Measurements from ENCODE around the gene HOXB3.

The HOXB3 gene

DNA sequence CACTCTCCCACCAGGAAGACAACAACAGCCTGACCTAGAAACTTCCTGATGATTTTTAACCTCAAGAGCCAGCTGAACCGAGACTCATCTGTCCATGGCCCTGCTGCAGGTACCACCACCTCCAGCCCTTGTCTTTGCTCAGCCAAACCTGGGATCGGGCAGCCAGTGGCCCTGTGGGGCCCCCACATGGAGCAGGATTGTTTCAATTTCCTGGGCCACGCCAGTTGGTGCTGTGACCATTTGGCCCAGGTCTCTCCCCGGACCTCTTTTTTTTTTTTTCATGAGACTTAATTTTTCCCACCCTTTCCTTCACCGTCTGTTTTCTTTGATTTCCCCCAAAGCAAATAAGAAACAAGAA is 36.9 kb downstream of the HOXB3 start:
- DNase-seq: no peak

DNA sequence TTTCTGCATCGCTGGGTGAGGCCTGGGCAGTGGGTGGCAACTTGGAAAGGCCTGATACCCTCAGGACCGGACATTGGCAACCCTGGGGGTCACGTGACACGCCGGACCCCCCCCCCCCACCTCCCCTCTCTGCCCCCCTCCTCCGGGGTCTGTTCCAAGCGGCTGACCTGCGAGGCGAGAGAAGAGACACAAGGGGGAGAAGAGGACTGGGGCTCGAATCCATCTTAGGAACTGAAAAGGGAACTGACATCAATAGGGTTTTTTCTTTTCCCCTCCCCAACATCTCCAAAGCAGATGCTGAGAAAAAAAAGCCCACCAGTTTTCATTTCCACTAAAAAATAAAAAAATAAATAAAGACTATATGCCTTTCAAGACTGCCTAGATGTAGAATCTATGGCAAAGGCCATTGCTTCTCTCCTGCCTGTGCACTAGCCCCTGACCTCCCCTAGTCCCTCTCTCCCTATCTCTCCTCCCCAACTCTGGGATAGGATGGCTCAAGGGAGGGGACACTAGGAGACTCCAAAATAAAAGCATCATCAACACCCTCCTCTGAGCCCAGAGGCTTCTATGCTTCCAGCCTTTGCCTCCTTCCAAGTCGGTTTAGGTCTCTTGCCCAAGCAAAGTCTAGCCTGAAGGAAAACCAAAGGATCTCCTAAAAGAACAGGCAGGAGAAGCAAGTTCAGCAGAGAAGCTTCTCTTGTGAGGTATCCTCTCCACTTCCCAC is 37.4 kb downstream of the HOXB3 start:
- peak; percentile 30 for DNase-seq

DNA sequence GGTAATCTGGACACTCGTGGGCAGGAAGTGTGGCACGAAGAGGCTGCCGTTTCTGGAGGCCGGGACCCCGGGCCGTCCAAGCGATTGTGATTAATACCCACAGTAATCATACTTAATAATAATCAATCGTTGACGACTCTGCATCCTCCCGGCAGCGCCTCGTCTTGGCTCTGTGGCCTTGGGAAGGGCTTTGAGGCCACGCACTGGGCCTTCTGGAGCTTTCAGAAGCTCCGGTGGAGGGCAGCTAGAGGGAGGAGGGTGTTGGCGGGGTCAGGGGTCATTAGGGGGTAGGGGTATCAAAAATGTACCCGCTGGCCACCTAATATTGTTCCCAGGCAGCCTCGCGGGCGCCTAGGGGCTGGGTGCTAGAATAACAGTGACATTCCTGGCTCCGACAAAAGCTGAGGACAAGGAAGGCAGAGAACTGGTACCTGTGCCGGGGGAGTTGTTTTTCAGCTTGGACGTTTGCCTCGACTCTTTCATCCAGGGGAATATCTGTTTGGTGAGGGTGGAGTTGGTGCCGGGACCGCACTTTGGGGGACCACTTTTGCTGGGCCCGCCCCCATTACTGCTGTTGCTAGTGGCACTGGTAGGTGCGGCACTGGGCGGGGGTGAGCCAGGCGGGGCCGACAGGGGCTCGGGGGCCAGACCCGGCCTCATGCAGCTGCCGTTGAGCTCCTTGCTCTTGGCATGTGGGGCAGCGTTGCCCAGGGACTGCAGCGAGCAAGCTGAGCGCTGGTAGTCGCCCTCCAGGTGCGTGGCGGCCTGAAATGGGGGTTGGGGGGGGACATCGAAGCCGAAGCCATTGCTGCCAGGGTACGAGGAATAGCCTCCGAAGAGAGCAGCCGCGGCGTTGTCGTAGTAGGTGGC is 38.2 kb downstream of the HOXB3 start:
- DNase-seq: no peak

DNA sequence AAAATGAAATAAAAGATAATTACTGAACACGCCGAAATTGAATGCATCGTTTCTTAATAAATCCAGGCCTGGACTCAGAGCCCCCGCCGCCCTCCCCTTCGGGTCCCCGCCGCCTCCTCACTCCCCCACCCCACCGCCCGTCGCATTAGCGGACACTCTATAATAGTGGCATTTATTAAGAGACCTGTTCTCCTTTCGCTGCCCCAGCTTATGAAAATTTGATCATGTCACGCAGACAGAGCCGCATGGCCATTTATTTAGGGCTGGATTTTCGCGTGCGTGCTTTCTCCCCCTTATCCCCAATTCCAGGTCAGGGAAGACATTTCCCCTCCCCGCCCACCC is 38.9 kb downstream of the HOXB3 start:
- no peak for DNase-seq

DNA sequence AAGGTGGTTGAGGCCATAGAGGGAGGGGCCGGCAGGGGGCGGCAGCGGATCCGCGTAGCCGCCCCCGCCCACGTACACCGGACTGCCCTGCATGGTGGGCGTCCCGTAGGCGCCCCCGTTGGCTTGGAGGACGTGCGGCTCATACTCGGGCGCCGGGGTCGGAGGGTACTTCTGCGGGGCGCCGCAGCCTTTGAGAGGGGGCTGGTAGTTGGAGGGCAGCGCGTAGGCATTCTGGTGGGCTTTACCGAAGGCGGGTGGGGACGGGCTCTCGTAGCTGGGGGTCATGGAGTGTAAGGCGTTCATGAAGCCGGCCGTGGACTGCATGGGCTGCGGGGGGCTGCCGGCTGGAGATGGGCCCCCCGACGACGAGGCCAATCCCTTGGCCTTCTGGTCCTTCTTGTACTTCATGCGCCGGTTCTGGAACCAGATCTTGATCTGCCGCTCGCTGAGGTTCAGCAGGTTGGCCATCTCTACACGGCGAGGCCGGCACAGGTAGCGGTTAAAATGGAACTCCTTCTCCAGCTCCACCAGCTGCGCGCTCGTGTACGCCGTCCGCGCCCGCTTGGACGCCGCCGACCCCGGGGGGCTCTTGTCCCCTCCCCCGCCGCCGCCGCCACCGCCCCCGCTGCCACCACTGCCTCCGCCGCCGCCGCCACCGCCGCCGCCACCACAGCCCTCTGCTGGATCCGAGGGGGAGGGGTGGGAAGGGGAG is 39.4 kb downstream of the HOXB3 start:
- DNase-seq: no peak

DNA sequence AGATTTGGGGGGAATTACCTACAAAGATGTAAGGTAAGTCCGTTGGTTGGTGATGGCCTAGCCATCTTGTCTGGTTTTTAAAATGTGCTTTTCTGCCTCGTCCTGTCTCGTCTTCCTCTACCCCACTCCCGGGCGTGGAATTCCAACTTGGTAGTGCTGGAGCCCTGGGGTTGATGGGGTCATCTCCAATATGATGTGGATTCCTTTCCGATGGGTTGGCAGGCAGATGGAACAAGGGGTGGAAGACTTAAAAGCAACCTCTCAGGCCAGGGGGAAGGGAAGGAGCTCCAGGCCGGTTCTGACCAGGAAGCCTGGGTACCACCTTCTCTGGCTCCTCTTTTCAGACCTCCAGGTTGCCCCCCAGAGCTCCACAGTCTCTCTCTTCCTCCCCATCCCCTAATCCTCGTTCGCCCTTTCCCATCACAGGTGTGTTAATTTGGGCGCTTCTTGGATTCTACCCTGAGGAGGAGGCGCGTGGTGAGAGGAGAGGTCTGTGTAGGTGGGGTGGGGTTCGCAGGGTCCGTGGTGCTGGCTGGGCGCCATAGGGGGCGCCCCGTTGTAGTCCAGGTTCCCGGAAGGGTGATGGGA is 40.0 kb downstream of the HOXB3 start:
- DNase-seq: no peak

DNA sequence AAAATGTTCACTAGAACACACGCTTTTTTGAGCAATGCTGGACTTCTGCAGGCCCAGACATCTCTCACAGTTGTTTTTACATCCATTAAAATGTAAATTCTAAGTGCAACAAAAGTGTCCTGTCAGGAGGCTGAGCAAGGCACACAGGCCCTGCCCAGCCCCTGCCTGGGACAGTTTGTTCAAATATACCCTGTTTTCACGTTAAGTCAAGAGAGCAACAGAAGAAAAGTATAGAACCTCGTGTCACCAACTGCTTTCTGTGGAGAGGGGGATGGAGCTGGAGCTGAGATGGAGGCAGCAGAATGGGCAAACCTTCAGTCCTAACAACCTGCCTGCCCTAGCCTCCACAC is 40.8 kb downstream of the HOXB3 start:
- no peak for DNase-seq

DNA sequence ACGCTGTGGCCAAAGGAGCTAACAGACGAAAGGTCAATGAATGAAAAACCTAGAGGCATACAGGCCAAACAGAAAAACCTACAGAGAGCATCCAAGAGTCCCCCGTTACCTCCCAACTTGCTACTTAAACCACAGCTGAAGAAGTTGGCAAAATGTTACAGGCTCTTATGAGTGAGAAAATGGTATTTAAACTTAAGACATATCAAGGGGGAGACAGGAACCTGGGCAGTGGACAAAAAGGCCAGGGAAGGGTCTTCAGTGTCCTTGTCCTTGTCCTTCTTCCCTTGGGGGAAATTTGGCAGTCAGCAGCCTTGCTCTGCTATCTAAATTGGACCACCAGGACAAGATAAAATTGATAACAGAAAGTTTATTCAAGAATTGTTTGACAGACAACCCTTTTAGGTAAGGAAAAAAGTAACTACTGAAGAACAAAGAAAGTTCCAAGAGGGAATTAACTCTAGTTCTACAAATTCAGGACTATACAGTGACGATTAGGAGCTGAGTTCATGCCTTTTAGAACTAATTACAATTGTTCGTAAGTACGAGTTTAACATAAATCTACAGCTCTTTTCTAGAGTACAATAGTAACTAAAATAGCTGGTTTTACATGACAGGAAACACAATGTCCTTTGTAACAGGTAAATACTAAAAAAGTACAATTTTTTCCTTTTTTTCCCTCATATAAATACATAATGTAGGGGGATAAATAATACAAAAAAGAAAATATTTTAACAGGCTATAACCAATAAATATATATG is 41.3 kb downstream of the HOXB3 start:
- no peak for DNase-seq

DNA sequence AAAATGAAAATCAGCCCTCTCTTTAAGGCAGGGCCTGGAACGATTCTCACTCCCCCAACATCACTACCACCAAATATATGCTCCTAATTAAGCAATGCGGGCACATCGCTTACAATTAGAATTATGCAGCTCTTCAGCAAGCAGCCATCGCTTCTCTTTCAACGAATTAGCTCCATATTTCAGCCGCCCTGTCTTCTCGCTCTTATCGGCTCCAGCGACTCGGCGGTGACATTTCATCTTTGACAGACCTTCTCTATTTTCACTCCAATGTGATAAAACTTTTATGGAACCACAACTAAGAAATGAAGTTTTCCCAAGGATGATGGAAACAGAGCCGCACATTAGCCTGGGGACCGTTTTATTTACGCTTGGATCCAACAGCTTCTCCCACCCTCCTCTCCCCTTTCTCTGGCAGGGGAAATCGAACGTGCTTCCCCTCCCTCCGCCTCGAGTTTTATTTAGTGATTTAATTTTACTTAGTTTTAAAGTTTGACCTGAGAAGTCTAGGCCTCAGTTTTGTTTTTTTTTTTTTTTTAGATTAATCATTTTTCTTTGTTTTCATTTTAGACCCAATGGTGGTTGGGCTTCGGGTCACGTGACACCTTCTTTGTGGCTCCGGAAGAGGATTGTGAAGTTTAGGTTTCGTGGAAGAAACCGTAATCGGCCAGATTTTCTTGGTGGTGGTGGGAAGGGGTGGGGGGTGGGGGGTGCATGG is 42.1 kb downstream of the HOXB3 start:
- no peak for DNase-seq

DNA sequence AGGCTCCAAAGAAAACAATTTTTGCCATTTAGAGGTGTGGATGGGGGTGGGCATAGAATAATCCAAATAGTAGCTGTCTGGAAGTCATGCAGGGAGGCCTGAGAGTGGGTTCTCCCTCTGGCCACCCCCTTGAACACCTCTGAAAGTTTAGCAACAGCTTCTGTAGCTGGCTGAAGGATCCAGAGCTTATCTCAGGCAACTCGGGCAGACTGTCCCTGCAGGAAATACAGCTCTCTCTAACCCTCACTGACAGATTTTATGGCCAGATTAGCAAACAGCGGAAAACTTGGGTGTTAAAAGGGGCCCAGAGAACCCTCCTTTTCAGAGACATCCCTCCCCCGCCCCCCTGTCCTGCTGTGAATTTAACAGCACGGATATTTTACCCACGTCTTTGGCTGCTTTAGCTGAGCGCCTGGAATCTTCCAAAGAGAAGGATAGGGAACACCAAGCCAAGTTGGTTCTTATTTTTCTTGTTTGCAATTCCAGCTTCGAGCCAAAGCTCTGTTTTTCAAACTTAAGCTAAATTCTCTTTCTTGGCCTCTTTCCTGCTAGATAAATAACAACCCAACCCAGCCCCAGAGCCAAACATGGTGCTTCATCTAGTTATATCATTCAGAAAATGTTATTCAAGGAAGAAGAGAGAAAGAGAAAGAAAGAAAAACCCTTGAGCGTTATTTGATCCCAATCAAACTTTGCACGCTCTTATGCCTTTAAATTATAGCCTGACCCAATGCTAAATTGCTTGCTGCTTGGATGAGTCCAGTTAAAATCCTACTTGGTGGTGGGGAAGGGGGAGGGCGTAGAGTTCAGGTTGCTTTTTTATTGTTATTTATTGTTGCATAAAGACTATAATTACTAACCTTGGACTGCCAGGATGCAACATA is 42.9 kb downstream of the HOXB3 start:
- no peak for DNase-seq

DNA sequence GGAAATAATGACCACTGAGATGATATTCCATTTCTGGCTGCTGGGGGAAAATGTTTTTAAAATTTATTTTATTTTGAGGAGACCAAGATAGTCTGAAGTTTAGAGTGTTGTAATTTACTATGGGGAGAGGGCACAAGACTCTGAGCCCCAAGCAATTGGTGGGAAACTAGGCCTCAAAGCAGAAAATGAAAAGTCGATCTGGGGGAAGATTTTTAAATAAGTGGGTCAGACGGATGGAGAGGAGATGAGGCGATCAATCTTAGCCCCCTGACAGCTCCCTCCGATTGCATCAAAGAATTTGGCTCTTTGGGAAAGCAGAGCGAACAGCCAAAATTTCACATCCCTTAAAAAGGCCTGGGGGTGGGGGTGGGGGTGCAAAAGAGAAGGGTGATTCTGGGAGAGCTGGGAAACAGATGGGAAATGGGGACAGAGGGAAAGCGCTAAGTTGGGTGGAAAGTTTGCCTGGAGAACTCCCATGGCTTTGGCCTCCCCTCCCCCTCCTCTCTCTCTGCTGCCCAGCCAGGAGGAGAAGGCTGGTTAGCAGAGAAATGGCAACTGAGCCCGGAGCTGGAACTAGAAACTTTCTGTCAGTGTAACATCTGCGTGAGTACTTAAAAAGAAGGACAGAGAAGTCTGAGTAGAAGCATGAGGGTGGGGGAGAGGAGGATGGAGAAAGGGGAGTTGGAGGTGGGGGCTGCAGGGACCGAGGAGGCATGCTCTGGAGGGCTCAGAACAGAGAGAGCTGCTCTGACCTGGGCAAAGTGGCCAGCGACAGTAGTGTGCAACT is 43.7 kb downstream of the HOXB3 start:
- no peak for DNase-seq

DNA sequence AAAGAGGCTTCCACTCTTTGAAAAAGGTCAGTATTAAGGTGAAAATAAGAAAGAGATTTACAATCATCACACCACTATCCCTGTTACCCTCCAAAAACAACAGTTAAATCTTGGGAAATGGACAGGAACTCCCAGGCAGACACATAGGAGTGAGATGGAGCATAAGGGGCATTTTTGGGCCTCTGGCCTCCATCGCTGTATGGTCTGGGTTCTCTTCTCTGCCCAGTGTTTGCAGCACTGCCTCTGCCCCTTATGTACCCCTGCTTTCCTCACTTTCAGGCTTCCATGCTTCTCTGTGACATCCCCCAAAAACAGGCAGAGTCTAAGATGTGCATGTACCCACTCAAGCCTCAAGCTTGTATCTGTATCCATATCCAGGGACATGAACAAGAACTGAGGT is 44.5 kb downstream of the HOXB3 start:
- DNase-seq: no peak

DNA sequence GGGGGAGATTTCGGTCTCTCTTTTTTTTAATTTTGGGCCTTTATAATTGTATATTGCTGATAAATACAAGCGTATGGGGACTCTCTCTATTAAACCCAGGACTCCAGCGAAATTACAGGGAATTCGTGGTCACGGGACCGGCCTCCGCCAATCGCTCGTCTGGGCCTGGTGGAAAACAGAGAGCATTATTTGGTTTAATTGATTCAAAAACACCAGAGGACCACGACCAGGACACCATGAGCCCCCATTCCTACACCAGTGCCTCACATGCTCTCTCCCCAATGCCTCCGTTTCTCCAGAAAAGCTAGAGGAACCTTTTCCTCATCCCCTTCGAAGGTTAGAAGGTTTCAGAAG is 45.0 kb downstream of the HOXB3 start, which contains the start of gene HOXB2:
Gene HOXB2, minus strand, starts transcription at position 88 of the 354 bp plus-strand sequence. CDS start 198 bp downstream, outside the sequence.
- DNase-seq: peak; percentile 44

DNA sequence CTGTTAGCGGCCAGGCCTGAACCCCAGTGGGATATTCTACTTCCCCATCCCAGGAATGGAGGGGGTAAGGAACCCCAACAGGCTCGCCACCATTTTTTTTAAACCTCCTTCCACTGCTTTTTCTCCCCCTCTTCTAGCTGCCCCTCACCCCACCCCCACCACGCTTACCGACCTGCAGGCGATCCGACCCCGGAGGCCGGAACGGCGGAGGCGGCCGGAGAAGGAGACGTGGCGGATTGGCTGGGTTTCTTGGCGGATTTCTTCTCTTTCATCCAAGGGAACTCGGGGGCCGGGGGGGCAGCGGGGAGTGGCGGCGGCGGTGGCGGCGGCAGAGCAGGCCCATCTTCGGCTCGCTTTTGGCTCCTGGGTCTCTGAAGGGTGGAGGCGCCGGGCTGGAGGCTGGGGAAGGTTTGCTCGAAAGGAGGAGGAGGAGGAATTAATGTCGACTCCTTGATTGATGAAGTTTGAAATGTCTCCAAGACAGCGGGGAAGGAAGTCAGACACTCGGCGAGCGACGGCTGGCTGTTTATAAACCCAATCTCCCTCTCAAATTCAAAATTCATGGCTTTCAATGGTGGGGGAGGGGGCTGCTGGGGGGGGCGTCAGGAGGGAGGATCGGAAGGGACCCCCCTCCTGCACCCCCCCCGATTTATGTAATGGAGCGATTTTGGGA is 45.6 kb downstream of the HOXB3 start:
- no peak for DNase-seq

DNA sequence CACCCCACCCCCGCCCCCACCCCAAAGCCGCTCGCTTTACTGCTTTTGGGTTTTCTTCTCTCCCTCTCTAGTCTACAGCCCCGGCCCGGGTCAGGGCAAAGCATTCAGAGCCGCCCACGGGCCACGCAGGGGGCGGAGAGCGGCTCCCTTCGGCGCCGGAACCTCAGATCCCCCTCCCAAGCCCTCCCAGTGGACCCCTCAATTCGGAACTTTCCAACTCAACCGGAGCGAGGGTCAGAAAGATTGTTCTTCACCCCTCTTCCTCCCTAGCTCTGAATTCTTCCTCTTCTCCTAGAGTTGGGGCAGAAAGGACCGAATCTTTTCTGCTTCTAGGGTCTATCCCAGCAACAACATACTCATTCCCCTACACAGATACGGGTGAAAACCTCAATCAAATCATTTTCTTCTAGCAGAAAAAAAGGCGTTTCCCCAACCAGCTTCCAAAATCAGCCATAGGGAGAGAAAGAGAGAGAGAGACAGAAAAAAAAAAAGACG is 46.1 kb downstream of the HOXB3 start:
- DNase-seq: no peak

DNA sequence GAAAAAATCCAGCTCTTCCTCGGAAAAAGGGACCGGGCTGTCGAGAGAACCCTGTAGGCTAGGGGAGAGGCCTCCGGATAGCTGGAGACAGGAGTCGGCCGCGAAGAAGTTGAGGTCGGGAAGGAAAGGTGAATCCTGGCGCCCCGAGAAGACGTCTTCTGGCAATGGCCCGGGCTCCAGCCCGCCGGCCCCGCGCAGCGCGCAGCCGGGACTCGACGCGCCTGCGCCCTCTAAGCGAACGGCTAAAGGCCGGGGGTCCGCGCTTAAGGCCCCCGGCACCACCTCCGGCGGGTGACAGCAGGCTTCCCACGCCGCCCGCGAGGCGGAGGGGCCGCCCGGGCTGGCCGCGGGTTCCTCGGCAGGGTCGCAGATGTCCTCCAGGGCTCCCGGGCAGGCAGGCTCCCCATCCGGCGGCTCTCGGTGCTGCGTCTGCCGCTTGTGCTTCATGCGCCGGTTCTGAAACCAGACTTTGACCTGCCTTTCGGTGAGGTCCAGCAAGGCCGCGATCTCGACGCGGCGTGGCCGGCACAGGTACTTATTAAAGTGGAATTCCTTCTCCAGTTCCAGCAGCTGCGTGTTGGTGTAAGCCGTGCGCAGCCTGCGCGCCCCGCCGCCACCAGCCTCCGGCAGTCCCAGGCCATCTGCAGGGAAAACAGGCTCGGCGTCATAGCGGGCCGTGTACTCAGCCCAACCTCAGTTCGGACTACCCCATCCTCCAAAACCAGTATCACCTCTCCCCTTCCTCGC is 46.8 kb downstream of the HOXB3 start:
- peak; percentile 28 for DNase-seq

DNA sequence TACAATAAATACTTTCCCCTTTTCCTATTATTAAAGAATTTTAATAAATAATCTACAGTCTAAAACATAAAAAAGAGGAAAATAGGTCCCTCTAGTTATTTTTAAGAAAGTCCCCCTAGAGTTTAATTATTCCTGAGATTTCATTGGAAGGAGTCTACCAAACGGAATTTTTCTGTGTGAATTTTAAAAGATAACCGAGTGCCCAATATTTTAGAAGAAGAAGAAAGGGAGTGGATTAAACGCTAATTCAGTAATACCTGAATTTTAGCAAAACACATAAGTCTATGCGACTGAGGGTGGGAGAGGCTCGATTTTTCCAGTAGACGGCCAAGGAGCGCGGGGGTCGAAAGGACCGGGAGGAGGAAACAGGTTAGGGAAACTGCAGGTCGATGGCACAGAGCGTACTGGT is 47.3 kb downstream of the HOXB3 start:
- DNase-seq: no peak

DNA sequence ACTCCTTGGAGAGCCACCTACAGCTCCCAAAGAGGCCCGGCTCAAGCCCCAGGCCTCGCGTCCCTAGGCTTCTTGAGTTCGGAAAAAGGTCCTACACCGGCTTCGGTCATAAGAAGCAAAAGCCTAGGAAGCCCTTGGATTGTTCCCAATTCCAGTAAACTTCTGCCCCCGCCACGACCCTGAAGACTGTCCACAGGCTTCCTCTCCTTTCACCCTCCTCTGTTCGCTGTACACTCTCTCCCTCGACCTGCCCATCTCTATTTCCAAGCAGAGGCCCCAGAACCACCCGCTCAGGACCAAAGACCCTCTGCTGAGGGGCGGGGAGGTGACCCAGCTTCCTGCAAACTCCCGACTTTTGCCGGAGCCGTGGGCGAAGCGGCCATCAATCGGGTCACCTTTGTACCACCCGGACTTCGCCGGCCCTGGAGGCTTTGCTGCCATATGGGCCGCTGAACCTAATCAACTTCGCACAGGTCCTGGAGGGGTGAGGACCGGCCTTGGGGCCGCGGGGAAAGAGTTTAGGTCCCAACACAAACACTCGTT is 47.9 kb downstream of the HOXB3 start:
- DNase-seq: no peak
